NCI-H82 (cell line): ENCODE data around the gene ZNF670.
"Not testable (repeated sequence)": the region's sequence is repeated elsewhere in the genome, so short reads cannot be mapped to it uniquely, and the experiment has no call there.

ENCODE experiments used
- DNase-seq: peaks from one replicate; lab custom pipeline; 2025; lab: John Stamatoyannopoulos, UW

ZNF670 gene

DNA sequence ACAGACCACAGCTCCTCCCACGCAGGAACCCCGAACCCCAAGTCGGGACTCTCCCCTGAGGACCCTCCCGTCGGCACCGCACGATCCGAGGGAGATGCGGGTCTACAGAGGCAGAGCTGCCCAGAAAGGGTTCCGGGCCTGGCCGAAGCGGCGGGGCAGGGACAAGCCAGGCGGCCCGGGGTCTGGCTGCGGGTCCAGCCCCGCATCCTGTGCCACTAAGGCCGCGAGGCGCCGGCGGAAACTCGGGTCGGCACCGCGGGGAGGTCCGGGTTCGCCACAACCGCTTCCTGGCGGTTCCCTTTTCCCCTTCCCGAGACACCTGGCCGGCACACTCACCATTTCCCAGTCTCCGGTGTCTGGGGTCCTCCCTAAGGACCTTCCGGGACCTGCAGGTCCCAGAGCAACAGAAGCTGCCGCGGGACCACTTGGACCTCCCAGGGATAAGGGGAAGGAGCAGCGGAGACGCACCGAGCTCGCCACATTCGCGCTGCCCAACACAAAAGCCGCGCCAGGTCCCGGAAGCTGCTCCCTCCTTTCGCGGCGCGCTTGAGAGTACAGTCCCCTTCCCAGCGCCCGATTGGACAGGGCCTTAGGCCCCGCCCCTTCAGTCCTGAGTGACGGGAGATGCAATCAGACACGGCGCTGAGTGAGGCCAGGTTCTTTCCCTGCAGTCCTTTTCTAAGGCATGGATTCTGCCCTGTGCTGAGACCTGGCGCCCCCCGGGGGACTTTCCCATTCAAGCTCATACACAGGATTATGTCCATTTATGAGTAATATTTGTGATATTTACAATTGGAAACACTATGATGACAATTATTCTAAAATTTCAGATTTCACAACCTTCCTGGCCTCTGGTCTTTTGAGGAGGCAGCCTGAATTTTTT lies at the start of gene ZNF670:
Gene ZNF670, minus strand, starts transcription at position 554 of the 883 bp plus-strand sequence. Its CDS starts 215 bp downstream, at position 339.
- peak; percentile 100 for DNase-seq

- not testable (repeated sequence) for DNase-seq
These were observed 49.1 kb upstream of the ZNF670 start for GRCh38 chr1:247127519-247128282.

GRCh38 chr1:247126601-247127000 lies 48.0 kb upstream of the ZNF670 start:
- not testable (repeated sequence) for DNase-seq

DNA sequence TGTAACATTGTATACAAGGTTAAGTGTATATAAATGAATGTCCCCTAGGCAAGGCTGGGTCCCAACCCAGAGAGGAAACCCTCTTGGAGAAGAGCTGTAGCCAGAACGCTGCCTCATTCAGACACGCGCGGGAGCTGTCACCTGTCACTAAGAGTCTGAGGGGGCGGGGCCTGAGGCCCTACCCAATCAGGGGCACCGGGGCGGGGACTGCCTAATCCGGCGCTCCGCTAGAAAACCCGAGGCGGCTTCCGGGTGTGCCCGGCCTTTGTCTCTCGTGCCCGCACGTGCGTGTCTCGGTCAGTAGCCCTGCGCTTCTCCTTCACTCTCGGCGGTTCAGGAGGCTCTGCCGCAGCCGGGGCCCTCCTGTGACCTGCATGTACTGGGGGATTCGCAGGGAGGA lies 47.6 kb upstream of the ZNF670 start:
- DNase-seq, result not testable (repeated sequence)

- DNase-seq, result no peak
These were observed 42.8 kb upstream of the ZNF670 start for GRCh38 chr1:247121382-247121781.

- DNase-seq, result not testable (repeated sequence)
These were observed 41.7 kb upstream of the ZNF670 start for GRCh38 chr1:247120408-247120668.

DNA sequence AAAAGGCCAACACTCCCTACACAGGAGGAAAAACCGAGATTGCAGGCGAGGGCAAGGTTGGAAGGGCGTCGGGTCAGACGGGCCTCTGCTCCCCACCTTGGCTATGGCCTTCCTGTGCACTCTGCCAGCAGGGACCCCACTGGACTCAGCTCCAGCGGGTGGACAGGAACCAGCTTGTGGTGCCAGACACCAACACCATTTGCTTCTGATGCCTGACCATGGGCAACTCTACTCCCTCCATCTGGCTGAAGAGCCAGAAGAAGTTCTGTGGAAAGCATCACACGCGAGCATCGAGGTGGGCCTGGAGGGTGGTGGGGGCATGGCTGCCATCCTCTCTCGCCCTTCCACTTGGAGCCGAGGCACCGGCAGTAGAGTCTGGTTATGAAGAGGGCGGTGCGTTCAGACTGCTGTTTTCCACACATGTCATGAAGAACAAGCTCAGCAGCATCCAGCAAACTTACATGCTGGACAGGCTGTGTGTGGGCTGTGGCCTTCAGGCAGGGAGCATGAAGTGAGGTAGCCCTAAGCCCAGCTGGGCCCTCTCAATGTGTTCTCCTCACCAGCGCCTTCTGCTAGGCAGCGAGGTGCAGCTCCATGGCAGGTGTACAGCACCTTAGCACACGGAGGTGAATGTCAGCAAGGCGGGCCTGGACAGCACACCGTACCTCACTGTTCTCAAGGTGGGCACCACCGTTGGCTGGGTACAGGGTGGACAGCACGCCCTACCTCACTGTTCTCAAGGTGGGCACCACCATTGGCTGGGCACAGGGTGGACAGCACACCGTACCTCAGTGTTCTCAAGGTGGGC lies 41.2 kb upstream of the ZNF670 start:
- DNase-seq, result no peak

DNA sequence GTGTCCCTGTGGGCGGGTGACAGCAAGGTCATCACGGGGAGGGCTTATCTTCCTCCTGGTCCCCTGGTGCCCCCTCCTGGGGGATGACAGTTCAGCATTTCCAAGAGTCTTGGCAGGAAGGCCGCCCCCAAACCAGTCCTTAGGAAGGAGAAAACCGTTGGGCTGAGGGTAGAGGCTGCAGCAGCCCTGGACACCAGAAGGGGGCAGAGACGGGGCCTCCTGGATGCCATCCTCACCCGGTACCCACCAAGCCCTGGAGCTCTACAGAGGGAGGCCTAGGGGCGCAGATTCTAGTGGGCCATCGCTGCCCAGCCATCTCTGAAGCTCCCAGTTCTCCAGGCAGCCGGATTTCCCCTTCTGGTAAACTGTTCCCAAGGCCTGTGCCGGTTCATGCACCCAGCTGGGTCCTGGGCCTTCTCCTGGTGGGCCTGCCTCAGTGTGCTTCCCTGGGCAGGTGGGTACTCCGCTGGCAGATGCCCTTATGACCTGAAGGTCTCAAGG lies 40.4 kb upstream of the ZNF670 start:
- peak; percentile 81 for DNase-seq

- DNase-seq, result peak; percentile 36
These were observed 36.9 kb upstream of the ZNF670 start for GRCh38 chr1:247115545-247115944.

- DNase-seq, result no peak
These were observed 36.5 kb upstream of the ZNF670 start for GRCh38 chr1:247115141-247115510.

- DNase-seq, result no peak
These were observed 35.9 kb upstream of the ZNF670 start for GRCh38 chr1:247114351-247115140.

GRCh38 chr1:247113733-247114271 lies 35.2 kb upstream of the ZNF670 start:
- no peak for DNase-seq

- no peak for DNase-seq
These were observed 34.5 kb upstream of the ZNF670 start for GRCh38 chr1:247113094-247113497.

- DNase-seq, result no peak
These were observed 33.8 kb upstream of the ZNF670 start for GRCh38 chr1:247112479-247112781.

DNA sequence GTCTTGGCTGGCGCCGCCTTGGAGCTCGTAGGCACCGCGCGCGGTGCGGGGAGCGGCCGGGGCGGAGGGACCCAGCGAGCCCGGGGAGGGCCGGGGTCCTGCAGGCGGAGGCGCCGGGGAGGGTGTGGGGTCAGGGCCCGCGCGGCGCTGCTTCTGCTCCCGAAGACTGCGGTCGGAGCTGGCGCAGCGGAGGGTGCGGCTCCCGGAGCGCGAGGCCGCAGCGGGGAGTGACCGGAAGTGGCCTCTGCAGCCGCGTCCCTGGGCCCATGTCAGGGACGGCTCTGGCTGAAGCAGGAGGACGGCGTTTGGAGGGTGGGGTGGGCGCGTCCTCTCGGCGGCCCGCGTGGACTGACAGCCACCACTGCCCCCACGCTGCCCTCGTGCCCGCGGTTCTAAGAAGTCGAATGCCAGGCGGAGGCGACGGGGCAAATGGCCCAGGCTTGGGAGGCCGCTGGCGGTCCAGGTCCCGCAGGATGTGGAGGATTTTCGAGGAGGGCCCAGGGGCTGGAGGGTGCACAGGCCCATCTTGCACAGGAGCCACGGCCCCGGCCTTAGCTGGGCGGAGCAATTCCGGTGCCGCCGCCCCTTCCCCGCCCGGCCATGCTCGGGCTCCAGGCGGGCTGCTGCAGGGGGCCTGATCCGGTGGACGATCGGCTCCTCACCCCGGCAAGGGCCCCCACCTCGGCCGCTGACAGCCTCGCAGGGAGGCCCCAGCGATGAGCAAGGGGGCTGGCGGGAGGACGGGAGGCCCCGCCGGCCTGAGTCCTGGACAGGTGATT lies 33.3 kb upstream of the ZNF670 start:
- DNase-seq, result peak; percentile 51

DNA sequence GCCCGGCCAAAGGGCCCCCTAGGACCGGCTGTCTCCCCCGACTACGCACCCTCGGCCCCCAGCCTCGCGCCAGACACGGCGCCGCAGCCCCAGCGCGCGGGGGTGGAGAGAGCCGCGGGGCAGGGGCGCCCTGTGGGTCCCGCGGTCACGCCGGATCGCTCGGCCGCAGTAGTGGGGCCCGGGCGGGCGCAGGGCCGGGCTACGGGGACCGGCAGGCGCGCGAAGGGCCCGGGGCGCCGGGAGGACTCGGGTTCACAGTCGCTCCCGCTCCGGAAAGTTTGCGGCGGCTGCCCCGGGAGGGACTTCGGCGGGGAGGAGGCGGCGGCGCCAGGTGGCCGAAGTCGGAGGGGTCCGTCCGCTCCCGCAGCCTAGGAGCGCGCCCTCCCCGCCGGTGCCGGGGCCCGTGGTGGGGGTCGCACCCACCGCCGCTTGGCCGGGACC lies 32.7 kb upstream of the ZNF670 start:
- DNase-seq, result no peak

GRCh38 chr1:247110627-247111258 lies 32.1 kb upstream of the ZNF670 start:
- DNase-seq, result peak; percentile 87

DNA sequence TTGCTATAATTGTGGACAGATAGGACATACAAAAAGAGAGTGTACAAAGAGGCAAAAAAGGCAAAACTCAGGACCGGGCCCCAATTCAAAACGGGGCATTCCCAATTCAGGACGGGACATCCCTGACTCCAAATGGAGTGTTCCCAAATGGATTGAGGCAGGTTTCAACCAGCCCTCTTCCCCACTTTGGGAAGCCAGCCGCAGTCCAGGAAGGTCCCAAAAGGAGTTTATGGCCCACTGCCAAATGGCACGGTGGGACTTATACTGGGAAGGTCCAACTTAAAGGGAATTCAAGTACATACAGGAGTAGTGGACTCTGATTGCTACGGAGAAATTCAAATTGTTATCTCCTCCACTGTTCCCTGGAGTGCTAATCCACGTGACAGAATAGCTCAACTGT lies 29.1 kb upstream of the ZNF670 start:
- DNase-seq, result no peak

- no peak for DNase-seq
These were observed 27.4 kb upstream of the ZNF670 start for GRCh38 chr1:247105966-247106365.

DNA sequence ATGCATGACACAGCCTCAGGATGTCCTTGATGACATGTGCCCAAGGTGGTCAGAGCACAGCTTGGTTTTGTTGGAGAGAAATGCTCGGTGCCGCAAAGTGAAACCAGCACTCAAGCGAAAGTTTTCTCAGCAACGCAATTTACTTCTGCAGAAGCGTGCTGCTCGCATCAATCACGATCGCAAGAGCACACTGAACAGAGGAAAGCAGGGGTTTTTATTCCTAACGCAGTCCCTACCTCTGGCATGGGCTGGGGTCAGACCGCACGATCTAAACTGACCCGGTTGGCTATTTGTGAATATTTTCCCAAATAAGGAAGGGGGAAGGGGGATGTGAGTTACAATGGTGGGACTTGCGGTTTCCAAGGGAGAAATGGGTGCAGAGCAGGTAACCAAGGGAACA lies 26.4 kb upstream of the ZNF670 start:
- no peak for DNase-seq
